ENCODE measurements around the gene KLHL3.

The KLHL3 gene

GRCh38 chr5:137598399-137598798, 137.5 kb downstream of the KLHL3 start:
- Mint-ChIP-seq H3K4me1 (ENCODE audit: low read depth) (no peaks in the 10 kb centered on the region), H3K27ac (no peak overlapping the region), H3K27me3 (peaks cover 27% of the 10 kb centered on the region)

GRCh38 chr5:137596941-137597340, 138.9 kb downstream of the KLHL3 start:
- Mint-ChIP-seq H3K27me3 (peaks cover 27% of the 10 kb centered on the region), H3K4me1 (ENCODE audit: low read depth) (no peaks in the 10 kb centered on the region), H3K9me3 (ENCODE audit: low read depth) (no peaks in the 10 kb centered on the region)

More at GRCh38 chr5:137598399-137598798, 137.5 kb downstream of the KLHL3 start:
- no peak overlapping the region for H3K4me3 Mint-ChIP-seq
- no peaks in the 10 kb centered on the region for H3K9me3 Mint-ChIP-seq (ENCODE audit: low read depth)
- no peaks in the 10 kb centered on the region for H3K36me3 Mint-ChIP-seq

GRCh38 chr5:137595396-137596079, 140.4 kb downstream of the KLHL3 start:
- Mint-ChIP-seq H3K27ac (no peak overlapping the region), H3K27me3 (peaks cover 28% of the 10 kb centered on the region)

More at GRCh38 chr5:137596941-137597340, 138.9 kb downstream of the KLHL3 start:
- H3K36me3 Mint-ChIP-seq: no peaks in the 10 kb centered on the region
- H3K4me3 Mint-ChIP-seq: no peak overlapping the region
- H3K27ac Mint-ChIP-seq: no peak overlapping the region

GRCh38 chr5:137594717-137595116, 141.2 kb downstream of the KLHL3 start:
- H3K36me3 Mint-ChIP-seq: peaks cover 4% of the 10 kb centered on the region
- no peaks in the 10 kb centered on the region for H3K9me3 Mint-ChIP-seq (ENCODE audit: low read depth)
- H3K4me1 Mint-ChIP-seq (ENCODE audit: low read depth): no peaks in the 10 kb centered on the region
- H3K27ac Mint-ChIP-seq: no peak overlapping the region
- H3K4me3 Mint-ChIP-seq: no peak overlapping the region
- peaks cover 26% of the 10 kb centered on the region for H3K27me3 Mint-ChIP-seq

More at GRCh38 chr5:137595396-137596079, 140.4 kb downstream of the KLHL3 start:
- no peaks in the 10 kb centered on the region for H3K9me3 Mint-ChIP-seq (ENCODE audit: low read depth)
- H3K4me3 Mint-ChIP-seq: no peak overlapping the region
- no peaks in the 10 kb centered on the region for H3K4me1 Mint-ChIP-seq (ENCODE audit: low read depth)
- H3K36me3 Mint-ChIP-seq: peaks cover 4% of the 10 kb centered on the region

GRCh38 chr5:137592317-137592716, 143.6 kb downstream of the KLHL3 start:
- Mint-ChIP-seq H3K36me3 (peaks cover 4% of the 10 kb centered on the region), H3K4me3 (no peak overlapping the region), H3K27me3 (peaks cover 17% of the 10 kb centered on the region), H3K4me1 (ENCODE audit: low read depth) (peaks cover 4% of the 10 kb centered on the region), H3K27ac (no peak overlapping the region), H3K9me3 (ENCODE audit: low read depth) (no peaks in the 10 kb centered on the region)

GRCh38 chr5:137589185-137589584, 146.7 kb downstream of the KLHL3 start:
- H3K27me3 Mint-ChIP-seq: peaks cover 12% of the 10 kb centered on the region
- no peaks in the 10 kb centered on the region for H3K9me3 Mint-ChIP-seq (ENCODE audit: low read depth)
- H3K4me1 Mint-ChIP-seq (ENCODE audit: low read depth): peaks cover 4% of the 10 kb centered on the region
- H3K4me3 Mint-ChIP-seq: no peak overlapping the region
- H3K36me3 Mint-ChIP-seq: peaks cover 4% of the 10 kb centered on the region
- H3K27ac Mint-ChIP-seq: no peak overlapping the region

GRCh38 chr5:137587919-137588318, 148.0 kb downstream of the KLHL3 start:
- peaks cover 10% of the 10 kb centered on the region for H3K27me3 Mint-ChIP-seq
- H3K27ac Mint-ChIP-seq: no peak overlapping the region
- H3K36me3 Mint-ChIP-seq: peaks cover 4% of the 10 kb centered on the region
- no peaks in the 10 kb centered on the region for H3K9me3 Mint-ChIP-seq (ENCODE audit: low read depth)
- no peak overlapping the region for H3K4me3 Mint-ChIP-seq
- H3K4me1 Mint-ChIP-seq (ENCODE audit: low read depth): peaks cover 4% of the 10 kb centered on the region

GRCh38 chr5:137584262-137584661, 151.6 kb downstream of the KLHL3 start:
- Mint-ChIP-seq H3K4me3 (no peak overlapping the region), H3K9me3 (ENCODE audit: low read depth) (no peaks in the 10 kb centered on the region), H3K36me3 (no peaks in the 10 kb centered on the region), H3K4me1 (ENCODE audit: low read depth) (peaks cover 4% of the 10 kb centered on the region), H3K27ac (no peak overlapping the region), H3K27me3 (peaks cover 5% of the 10 kb centered on the region)

GRCh38 chr5:137583129-137583528, 152.8 kb downstream of the KLHL3 start:
- Mint-ChIP-seq H3K27me3 (peaks cover 5% of the 10 kb centered on the region), H3K27ac (no peak overlapping the region), H3K36me3 (no peaks in the 10 kb centered on the region), H3K4me3 (no peak overlapping the region), H3K9me3 (ENCODE audit: low read depth) (no peaks in the 10 kb centered on the region), H3K4me1 (ENCODE audit: low read depth) (no peaks in the 10 kb centered on the region)

- Mint-ChIP-seq H3K36me3 (no peaks in the 10 kb centered on the region), H3K9me3 (ENCODE audit: low read depth) (no peaks in the 10 kb centered on the region), H3K4me1 (ENCODE audit: low read depth) (no peaks in the 10 kb centered on the region), H3K4me3 (no peak overlapping the region), H3K27ac (no peak overlapping the region), H3K27me3 (peaks cover 3% of the 10 kb centered on the region)
Observed at GRCh38 chr5:137582218-137582617, 153.7 kb downstream of the KLHL3 start.

GRCh38 chr5:137581776-137582175, 154.1 kb downstream of the KLHL3 start:
- Mint-ChIP-seq H3K36me3 (no peaks in the 10 kb centered on the region), H3K4me3 (no peak overlapping the region), H3K27ac (no peak overlapping the region)

GRCh38 chr5:137580030-137580429, 155.9 kb downstream of the KLHL3 start:
- Mint-ChIP-seq H3K27ac (no peak overlapping the region), H3K4me3 (no peak overlapping the region), H3K27me3 (no peaks in the 10 kb centered on the region), H3K36me3 (no peaks in the 10 kb centered on the region), H3K4me1 (ENCODE audit: low read depth) (no peaks in the 10 kb centered on the region), H3K9me3 (ENCODE audit: low read depth) (no peaks in the 10 kb centered on the region)

More at GRCh38 chr5:137581776-137582175, 154.1 kb downstream of the KLHL3 start:
- Mint-ChIP-seq H3K9me3 (ENCODE audit: low read depth) (no peaks in the 10 kb centered on the region), H3K4me1 (ENCODE audit: low read depth) (no peaks in the 10 kb centered on the region), H3K27me3 (no peaks in the 10 kb centered on the region)

- no peak overlapping the region for H3K4me3 Mint-ChIP-seq
- no peaks in the 10 kb centered on the region for H3K4me1 Mint-ChIP-seq (ENCODE audit: low read depth)
- H3K36me3 Mint-ChIP-seq: no peaks in the 10 kb centered on the region
- H3K27me3 Mint-ChIP-seq: peaks cover 7% of the 10 kb centered on the region
- H3K9me3 Mint-ChIP-seq (ENCODE audit: low read depth): no peaks in the 10 kb centered on the region
- H3K27ac Mint-ChIP-seq: no peak overlapping the region
Observed at GRCh38 chr5:137575847-137576246, 160.0 kb downstream of the KLHL3 start.

GRCh38 chr5:137575211-137575610, 160.7 kb downstream of the KLHL3 start:
- Mint-ChIP-seq H3K4me1 (ENCODE audit: low read depth) (no peaks in the 10 kb centered on the region), H3K36me3 (no peaks in the 10 kb centered on the region), H3K27ac (no peak overlapping the region), H3K4me3 (no peak overlapping the region), H3K27me3 (peaks cover 8% of the 10 kb centered on the region), H3K9me3 (ENCODE audit: low read depth) (no peaks in the 10 kb centered on the region)

GRCh38 chr5:137573376-137573775, 162.5 kb downstream of the KLHL3 start:
- Mint-ChIP-seq H3K27me3 (peaks cover 10% of the 10 kb centered on the region), H3K9me3 (ENCODE audit: low read depth) (no peaks in the 10 kb centered on the region), H3K27ac (no peak overlapping the region), H3K36me3 (no peaks in the 10 kb centered on the region), H3K4me3 (no peak overlapping the region), H3K4me1 (ENCODE audit: low read depth) (no peaks in the 10 kb centered on the region)

All from activated naive CD8-positive, alpha-beta T cell (primary cell).